Measurements from ENCODE around the gene RABGAP1.

The RABGAP1 gene

DNA sequence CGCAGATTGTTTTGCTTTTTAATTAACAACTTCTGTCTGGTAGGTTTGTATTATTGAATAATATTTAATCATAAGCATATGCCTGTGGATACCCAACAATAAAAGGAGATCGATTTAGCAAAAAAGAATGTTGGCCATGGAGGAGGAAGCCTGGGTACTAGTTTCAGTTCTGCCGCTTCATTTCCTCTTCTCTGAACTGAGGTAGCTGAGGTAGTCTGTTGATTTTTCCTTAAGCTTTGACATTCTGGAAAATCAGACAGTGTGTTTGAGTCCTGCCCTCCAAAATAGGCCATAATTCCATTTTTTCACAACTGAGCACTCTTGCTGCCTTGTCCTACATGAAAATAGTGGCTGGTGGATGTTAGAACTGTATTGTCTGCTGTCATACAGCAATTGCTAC is 86.7 kb downstream of the RABGAP1 start:
- Histone ChIP-seq H3K36me3 (ENCODE audit: control insufficient read depth in 2 of 2, insufficient read depth in 1 of 2, low read length in 2 of 2) (peaks cover 5 to 20% of the 10 kb centered on the region in 2 experiments; a peak in 2 of 3 replicates), H3K4me1 (ENCODE audit: control insufficient read depth, insufficient read depth, low read length) (no peaks in the 10 kb centered on the region), H3K27ac (ENCODE audit: extremely low read depth, low read depth, low read length) (no peak overlapping the region), H3K9me3 (ENCODE audit: control insufficient read depth, insufficient read depth, low read depth, low read length) (no peaks in the 10 kb centered on the region), H3K4me3 (ENCODE audit: low read depth, low read length) (no peak overlapping the region)
- TF ChIP-seq ZNF548 (tag by site-specific recombination; IDR thresholded peaks at IDR 0.05) = no peak
- no peak for TF ChIP-seq SP2 (tag by site-specific recombination; IDR thresholded peaks at IDR 0.05)
- TF ChIP-seq ZNF596 (tag by site-specific recombination; IDR thresholded peaks at IDR 0.05) = no peak
- TF ChIP-seq ZNF423 (tag by site-specific recombination; IDR thresholded peaks at IDR 0.05) = no peak
- TF ChIP-seq, protein P1, sequence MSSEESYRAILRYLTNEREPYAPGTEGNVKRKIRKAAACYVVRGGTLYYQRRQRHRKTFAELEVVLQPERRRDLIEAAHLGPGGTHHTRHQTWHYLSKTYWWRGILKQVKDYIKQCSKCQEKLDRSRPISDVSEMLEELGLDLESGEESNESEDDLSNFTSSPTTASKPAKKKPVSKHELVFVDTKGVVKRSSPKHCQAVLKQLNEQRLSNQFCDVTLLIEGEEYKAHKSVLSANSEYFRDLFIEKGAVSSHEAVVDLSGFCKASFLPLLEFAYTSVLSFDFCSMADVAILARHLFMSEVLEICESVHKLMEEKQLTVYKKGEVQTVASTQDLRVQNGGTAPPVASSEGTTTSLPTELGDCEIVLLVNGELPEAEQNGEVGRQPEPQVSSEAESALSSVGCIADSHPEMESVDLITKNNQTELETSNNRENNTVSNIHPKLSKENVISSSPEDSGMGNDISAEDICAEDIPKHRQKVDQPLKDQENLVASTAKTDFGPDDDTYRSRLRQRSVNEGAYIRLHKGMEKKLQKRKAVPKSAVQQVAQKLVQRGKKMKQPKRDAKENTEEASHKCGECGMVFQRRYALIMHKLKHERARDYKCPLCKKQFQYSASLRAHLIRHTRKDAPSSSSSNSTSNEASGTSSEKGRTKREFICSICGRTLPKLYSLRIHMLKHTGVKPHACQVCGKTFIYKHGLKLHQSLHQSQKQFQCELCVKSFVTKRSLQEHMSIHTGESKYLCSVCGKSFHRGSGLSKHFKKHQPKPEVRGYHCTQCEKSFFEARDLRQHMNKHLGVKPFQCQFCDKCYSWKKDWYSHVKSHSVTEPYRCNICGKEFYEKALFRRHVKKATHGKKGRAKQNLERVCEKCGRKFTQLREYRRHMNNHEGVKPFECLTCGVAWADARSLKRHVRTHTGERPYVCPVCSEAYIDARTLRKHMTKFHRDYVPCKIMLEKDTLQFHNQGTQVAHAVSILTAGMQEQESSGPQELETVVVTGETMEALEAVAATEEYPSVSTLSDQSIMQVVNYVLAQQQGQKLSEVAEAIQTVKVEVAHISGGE (tag by site-specific recombination; conservative IDR thresholded peaks at IDR 0.05; ENCODE audit: low read depth) = no peak
- ChIA-PET CTCF (no interaction called here), POLR2A (interaction anchor here (1.2 kb wide), 1 partner anchor 87 kb away, joined by 3 read pairs; the partner anchor contains the start of gene RABGAP1)

DNA sequence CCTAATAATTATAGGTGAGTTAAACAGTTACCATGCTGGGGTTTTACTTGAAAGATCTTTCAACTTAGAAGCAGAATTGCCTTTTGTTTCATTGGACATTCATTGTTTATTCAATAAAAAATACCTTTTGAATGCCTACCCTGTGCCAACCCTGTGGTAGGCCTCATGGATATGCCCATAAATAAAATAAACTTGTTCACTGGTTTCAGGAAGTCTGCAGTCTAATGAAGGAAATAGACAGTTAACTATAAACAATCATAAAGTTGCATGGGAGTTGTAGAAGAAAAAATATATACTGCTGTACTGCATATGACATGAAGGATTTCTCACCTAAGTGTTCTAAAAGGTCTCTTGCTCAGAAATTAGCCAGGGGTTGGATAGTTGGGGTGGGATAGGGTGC is 87.3 kb downstream of the RABGAP1 start:
- Histone ChIP-seq H3K27ac (ENCODE audit: extremely low read depth, low read depth, low read length) (no peak overlapping the region), H3K36me3 (ENCODE audit: control insufficient read depth in 2 of 2, insufficient read depth in 1 of 2, low read length in 2 of 2) (peaks cover 2 to 18% of the 10 kb centered on the region in 2 experiments; a peak in 2 of 3 replicates), H3K4me3 (ENCODE audit: low read depth, low read length) (no peak overlapping the region), H3K4me1 (ENCODE audit: control insufficient read depth, insufficient read depth, low read length) (no peaks in the 10 kb centered on the region), H3K9me3 (ENCODE audit: control insufficient read depth, insufficient read depth, low read depth, low read length) (no peaks in the 10 kb centered on the region)
- CTCF ChIA-PET = no interaction called here
- POLR2A ChIA-PET = no interaction called here
- TF ChIP-seq ZSCAN30 (tag by site-specific recombination; IDR thresholded peaks at IDR 0.05) = no peak
- TF ChIP-seq ZNF202 (tag by site-specific recombination; IDR thresholded peaks at IDR 0.05; ENCODE audit: borderline replicate concordance) = no peak
- TF ChIP-seq, protein P2, sequence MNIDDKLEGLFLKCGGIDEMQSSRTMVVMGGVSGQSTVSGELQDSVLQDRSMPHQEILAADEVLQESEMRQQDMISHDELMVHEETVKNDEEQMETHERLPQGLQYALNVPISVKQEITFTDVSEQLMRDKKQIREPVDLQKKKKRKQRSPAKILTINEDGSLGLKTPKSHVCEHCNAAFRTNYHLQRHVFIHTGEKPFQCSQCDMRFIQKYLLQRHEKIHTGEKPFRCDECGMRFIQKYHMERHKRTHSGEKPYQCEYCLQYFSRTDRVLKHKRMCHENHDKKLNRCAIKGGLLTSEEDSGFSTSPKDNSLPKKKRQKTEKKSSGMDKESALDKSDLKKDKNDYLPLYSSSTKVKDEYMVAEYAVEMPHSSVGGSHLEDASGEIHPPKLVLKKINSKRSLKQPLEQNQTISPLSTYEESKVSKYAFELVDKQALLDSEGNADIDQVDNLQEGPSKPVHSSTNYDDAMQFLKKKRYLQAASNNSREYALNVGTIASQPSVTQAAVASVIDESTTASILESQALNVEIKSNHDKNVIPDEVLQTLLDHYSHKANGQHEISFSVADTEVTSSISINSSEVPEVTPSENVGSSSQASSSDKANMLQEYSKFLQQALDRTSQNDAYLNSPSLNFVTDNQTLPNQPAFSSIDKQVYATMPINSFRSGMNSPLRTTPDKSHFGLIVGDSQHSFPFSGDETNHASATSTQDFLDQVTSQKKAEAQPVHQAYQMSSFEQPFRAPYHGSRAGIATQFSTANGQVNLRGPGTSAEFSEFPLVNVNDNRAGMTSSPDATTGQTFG (tag by site-specific recombination; IDR thresholded peaks at IDR 0.05; ENCODE audit: borderline replicate concordance) = no peak
- no peak for TF ChIP-seq ZNF132 (tag by site-specific recombination; IDR thresholded peaks at IDR 0.05; ENCODE audit: borderline replicate concordance)
- TF ChIP-seq ZNF138 (tag by site-specific recombination; IDR thresholded peaks at IDR 0.05; ENCODE audit: borderline replicate concordance) = no peak
- TF ChIP-seq TRIM28 (IDR thresholded peaks at IDR 0.05; ENCODE audit: borderline replicate concordance, low read length) = no peak
- no peak for TF ChIP-seq ZNF555 (tag by site-specific recombination; conservative IDR thresholded peaks at IDR 0.05)
- TF ChIP-seq, protein P3, sequence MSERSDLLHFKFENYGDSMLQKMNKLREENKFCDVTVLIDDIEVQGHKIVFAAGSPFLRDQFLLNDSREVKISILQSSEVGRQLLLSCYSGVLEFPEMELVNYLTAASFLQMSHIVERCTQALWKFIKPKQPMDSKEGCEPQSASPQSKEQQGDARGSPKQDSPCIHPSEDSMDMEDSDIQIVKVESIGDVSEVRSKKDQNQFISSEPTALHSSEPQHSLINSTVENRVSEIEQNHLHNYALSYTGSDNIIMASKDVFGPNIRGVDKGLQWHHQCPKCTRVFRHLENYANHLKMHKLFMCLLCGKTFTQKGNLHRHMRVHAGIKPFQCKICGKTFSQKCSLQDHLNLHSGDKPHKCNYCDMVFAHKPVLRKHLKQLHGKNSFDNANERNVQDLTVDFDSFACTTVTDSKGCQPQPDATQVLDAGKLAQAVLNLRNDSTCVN (tag by site-specific recombination; optimal IDR thresholded peaks at IDR 0.05) = no peak
- no peak for TF ChIP-seq ZNF426 (tag by site-specific recombination; IDR thresholded peaks at IDR 0.05)
- TF ChIP-seq, protein P4, sequence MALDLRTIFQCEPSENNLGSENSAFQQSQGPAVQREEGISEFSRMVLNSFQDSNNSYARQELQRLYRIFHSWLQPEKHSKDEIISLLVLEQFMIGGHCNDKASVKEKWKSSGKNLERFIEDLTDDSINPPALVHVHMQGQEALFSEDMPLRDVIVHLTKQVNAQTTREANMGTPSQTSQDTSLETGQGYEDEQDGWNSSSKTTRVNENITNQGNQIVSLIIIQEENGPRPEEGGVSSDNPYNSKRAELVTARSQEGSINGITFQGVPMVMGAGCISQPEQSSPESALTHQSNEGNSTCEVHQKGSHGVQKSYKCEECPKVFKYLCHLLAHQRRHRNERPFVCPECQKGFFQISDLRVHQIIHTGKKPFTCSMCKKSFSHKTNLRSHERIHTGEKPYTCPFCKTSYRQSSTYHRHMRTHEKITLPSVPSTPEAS (tag by site-specific recombination; IDR thresholded peaks at IDR 0.05) = no peak
- TF ChIP-seq, protein P5, sequence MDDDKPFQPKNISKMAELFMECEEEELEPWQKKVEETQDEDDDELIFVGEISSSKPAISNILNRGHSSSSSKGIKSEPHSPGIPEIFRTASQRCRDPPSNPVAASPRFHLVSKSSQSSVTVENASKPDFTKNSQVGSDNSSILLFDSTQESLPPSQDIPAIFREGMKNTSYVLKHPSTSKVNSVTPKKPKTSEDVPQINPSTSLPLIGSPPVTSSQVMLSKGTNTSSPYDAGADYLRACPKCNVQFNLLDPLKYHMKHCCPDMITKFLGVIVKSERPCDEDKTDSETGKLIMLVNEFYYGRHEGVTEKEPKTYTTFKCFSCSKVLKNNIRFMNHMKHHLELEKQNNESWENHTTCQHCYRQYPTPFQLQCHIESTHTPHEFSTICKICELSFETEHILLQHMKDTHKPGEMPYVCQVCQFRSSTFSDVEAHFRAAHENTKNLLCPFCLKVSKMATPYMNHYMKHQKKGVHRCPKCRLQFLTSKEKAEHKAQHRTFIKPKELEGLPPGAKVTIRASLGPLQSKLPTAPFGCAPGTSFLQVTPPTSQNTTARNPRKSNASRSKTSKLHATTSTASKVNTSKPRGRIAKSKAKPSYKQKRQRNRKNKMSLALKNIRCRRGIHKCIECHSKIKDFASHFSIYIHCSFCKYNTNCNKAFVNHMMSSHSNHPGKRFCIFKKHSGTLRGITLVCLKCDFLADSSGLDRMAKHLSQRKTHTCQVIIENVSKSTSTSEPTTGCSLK (tag by site-specific recombination; IDR thresholded peaks at IDR 0.05) = no peak
- TF ChIP-seq ZNF133 (tag by site-specific recombination; IDR thresholded peaks at IDR 0.05) = no peak
- TF ChIP-seq ZNF629 (tag by site-specific recombination; IDR thresholded peaks at IDR 0.05) = no peak
- TF ChIP-seq ZNF404 (tag by site-specific recombination; IDR thresholded peaks at IDR 0.05) = no peak
- TF ChIP-seq ZBTB20 (tag by site-specific recombination; IDR thresholded peaks at IDR 0.05) = no peak
- no peak for TF ChIP-seq ZNF274 (IDR thresholded peaks at IDR 0.05; ENCODE audit: low read length)
- TF ChIP-seq ZNF274 (tag by site-specific recombination; IDR thresholded peaks at IDR 0.05; ENCODE audit: borderline replicate concordance) = no peak
- TF ChIP-seq, protein P6, sequence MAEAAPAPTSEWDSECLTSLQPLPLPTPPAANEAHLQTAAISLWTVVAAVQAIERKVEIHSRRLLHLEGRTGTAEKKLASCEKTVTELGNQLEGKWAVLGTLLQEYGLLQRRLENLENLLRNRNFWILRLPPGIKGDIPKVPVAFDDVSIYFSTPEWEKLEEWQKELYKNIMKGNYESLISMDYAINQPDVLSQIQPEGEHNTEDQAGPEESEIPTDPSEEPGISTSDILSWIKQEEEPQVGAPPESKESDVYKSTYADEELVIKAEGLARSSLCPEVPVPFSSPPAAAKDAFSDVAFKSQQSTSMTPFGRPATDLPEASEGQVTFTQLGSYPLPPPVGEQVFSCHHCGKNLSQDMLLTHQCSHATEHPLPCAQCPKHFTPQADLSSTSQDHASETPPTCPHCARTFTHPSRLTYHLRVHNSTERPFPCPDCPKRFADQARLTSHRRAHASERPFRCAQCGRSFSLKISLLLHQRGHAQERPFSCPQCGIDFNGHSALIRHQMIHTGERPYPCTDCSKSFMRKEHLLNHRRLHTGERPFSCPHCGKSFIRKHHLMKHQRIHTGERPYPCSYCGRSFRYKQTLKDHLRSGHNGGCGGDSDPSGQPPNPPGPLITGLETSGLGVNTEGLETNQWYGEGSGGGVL (tag by site-specific recombination; IDR thresholded peaks at IDR 0.05) = no peak

Data from HEK293 (cell line).